ENCODE data around the gene LSR. TPM values are rescaled to one million over a fixed set of nuclear protein-coding genes. Genes with fewer than 3 reads are reported as not detected.

Gene LSR
- polyA plus RNA-seq, 3 donors from 2014 or later: 5.3 to 14.2 (median 11.8) TPM

GRCh38 chr19:35294328-35294727 lies 45.5 kb downstream of the LSR start:
- Mint-ChIP-seq H3K9me3 (no peaks in the 10 kb centered on the region), H3K36me3 (no peaks in the 10 kb centered on the region), H3K4me1 (peaks cover 0 to 9% of the 10 kb centered on the region in 2 donors), H3K27me3 (ENCODE audit: low read depth in 3 of 3) (peaks cover 0 to 5% (median 0%) of the 10 kb centered on the region in 3 donors), H3K27ac (peak overlapping the region in 1 of 6 donors; percentile 50), H3K4me3 (no peak overlapping the region)
- no peak for DNase-seq

- H3K4me1 Mint-ChIP-seq: peaks cover 0 to 9% of the 10 kb centered on the region in 2 donors
- no peaks in the 10 kb centered on the region for H3K9me3 Mint-ChIP-seq
- no peak overlapping the region for H3K4me3 Mint-ChIP-seq
- H3K36me3 Mint-ChIP-seq: no peaks in the 10 kb centered on the region
- no peak overlapping the region for H3K27ac Mint-ChIP-seq
- peaks cover 0 to 5% (median 0%) of the 10 kb centered on the region in 3 donors for H3K27me3 Mint-ChIP-seq (ENCODE audit: low read depth in 3 of 3)
- DNase-seq: no peak
Measured at GRCh38 chr19:35294859-35295791, 46.3 kb downstream of the LSR start.

- Mint-ChIP-seq H3K9me3 (no peaks in the 10 kb centered on the region), H3K4me1 (peaks cover 0 to 9% of the 10 kb centered on the region in 2 donors), H3K27me3 (ENCODE audit: low read depth in 3 of 3) (peaks cover 0 to 5% (median 0%) of the 10 kb centered on the region in 3 donors), H3K27ac (peak overlapping the region in 1 of 6 donors; percentile 9), H3K4me3 (peak overlapping the region in 3 of 5 donors; percentile 7 to 29 (median 23)), H3K36me3 (no peaks in the 10 kb centered on the region)
- peak in 2 of 3 donors; percentile 23 to 29 for DNase-seq
Measured at GRCh38 chr19:35295792-35296462, 47.1 kb downstream of the LSR start.

- H3K4me3 Mint-ChIP-seq: no peak overlapping the region
- no peaks in the 10 kb centered on the region for H3K36me3 Mint-ChIP-seq
- H3K27me3 Mint-ChIP-seq (ENCODE audit: low read depth in 3 of 3): peaks cover 0 to 5% (median 0%) of the 10 kb centered on the region in 3 donors
- no peak overlapping the region for H3K27ac Mint-ChIP-seq
- no peak for DNase-seq
- H3K9me3 Mint-ChIP-seq: no peaks in the 10 kb centered on the region
- peaks cover 0 to 9% of the 10 kb centered on the region in 2 donors for H3K4me1 Mint-ChIP-seq
Measured at GRCh38 chr19:35296644-35297514, 48.1 kb downstream of the LSR start.

GRCh38 chr19:35297515-35297848 lies 48.7 kb downstream of the LSR start:
- Mint-ChIP-seq H3K36me3 (no peaks in the 10 kb centered on the region), H3K27me3 (ENCODE audit: low read depth in 3 of 3) (peaks cover 0 to 5% (median 0%) of the 10 kb centered on the region in 3 donors)

GRCh38 chr19:35297922-35298321 lies 49.1 kb downstream of the LSR start:
- H3K27ac Mint-ChIP-seq: no peak overlapping the region
- no peak for DNase-seq
- H3K4me3 Mint-ChIP-seq: no peak overlapping the region
- peaks cover 0 to 5% (median 0%) of the 10 kb centered on the region in 3 donors for H3K27me3 Mint-ChIP-seq (ENCODE audit: low read depth in 3 of 3)
- H3K9me3 Mint-ChIP-seq: no peaks in the 10 kb centered on the region
- H3K4me1 Mint-ChIP-seq: peaks cover 0 to 9% of the 10 kb centered on the region in 2 donors
- H3K36me3 Mint-ChIP-seq: no peaks in the 10 kb centered on the region

More at GRCh38 chr19:35297515-35297848, 48.7 kb downstream of the LSR start:
- no peaks in the 10 kb centered on the region for H3K9me3 Mint-ChIP-seq
- H3K4me3 Mint-ChIP-seq: no peak overlapping the region
- DNase-seq: no peak
- no peak overlapping the region for H3K27ac Mint-ChIP-seq
- peaks cover 0 to 9% of the 10 kb centered on the region in 2 donors for H3K4me1 Mint-ChIP-seq

- no peaks in the 10 kb centered on the region for H3K9me3 Mint-ChIP-seq
- no peak for DNase-seq
- no peak overlapping the region for H3K4me3 Mint-ChIP-seq
- no peak overlapping the region for H3K27ac Mint-ChIP-seq
- peaks cover 0 to 5% (median 0%) of the 10 kb centered on the region in 3 donors for H3K27me3 Mint-ChIP-seq (ENCODE audit: low read depth in 3 of 3)
- peaks cover 0 to 9% of the 10 kb centered on the region in 2 donors for H3K4me1 Mint-ChIP-seq
- no peaks in the 10 kb centered on the region for H3K36me3 Mint-ChIP-seq
Measured at GRCh38 chr19:35298561-35298972, 49.8 kb downstream of the LSR start.

- H3K27ac Mint-ChIP-seq: no peak overlapping the region
- H3K27me3 Mint-ChIP-seq (ENCODE audit: low read depth in 3 of 3): no peaks in the 10 kb centered on the region
- no peak for DNase-seq
- H3K9me3 Mint-ChIP-seq: no peaks in the 10 kb centered on the region
- H3K4me1 Mint-ChIP-seq: peaks cover 0 to 9% of the 10 kb centered on the region in 2 donors
- no peaks in the 10 kb centered on the region for H3K36me3 Mint-ChIP-seq
- no peak overlapping the region for H3K4me3 Mint-ChIP-seq
Measured at GRCh38 chr19:35299523-35300338, 50.9 kb downstream of the LSR start.

GRCh38 chr19:35300339-35300649 lies 51.5 kb downstream of the LSR start:
- no peaks in the 10 kb centered on the region for H3K9me3 Mint-ChIP-seq
- no peak for DNase-seq
- H3K4me3 Mint-ChIP-seq: no peak overlapping the region
- no peak overlapping the region for H3K27ac Mint-ChIP-seq
- H3K27me3 Mint-ChIP-seq (ENCODE audit: low read depth in 3 of 3): no peaks in the 10 kb centered on the region
- H3K4me1 Mint-ChIP-seq: peaks cover 0 to 9% of the 10 kb centered on the region in 2 donors
- no peaks in the 10 kb centered on the region for H3K36me3 Mint-ChIP-seq

GRCh38 chr19:35301961-35302360 lies 53.2 kb downstream of the LSR start:
- Mint-ChIP-seq H3K27me3 (ENCODE audit: low read depth in 3 of 3) (peaks cover 0 to 1% (median 0%) of the 10 kb centered on the region in 3 donors), H3K27ac (no peak overlapping the region), H3K4me1 (no peaks in the 10 kb centered on the region), H3K36me3 (no peaks in the 10 kb centered on the region), H3K4me3 (no peak overlapping the region), H3K9me3 (no peaks in the 10 kb centered on the region)
- DNase-seq: no peak

GRCh38 chr19:35302446-35302845 lies 53.6 kb downstream of the LSR start:
- Mint-ChIP-seq H3K9me3 (no peaks in the 10 kb centered on the region), H3K27ac (no peak overlapping the region), H3K4me3 (no peak overlapping the region), H3K4me1 (no peaks in the 10 kb centered on the region), H3K27me3 (ENCODE audit: low read depth in 3 of 3) (peaks cover 0 to 1% (median 0%) of the 10 kb centered on the region in 3 donors), H3K36me3 (no peaks in the 10 kb centered on the region)
- DNase-seq: no peak

- H3K4me3 Mint-ChIP-seq: no peak overlapping the region
- no peak overlapping the region for H3K27ac Mint-ChIP-seq
- no peaks in the 10 kb centered on the region for H3K9me3 Mint-ChIP-seq
- no peak for DNase-seq
- no peaks in the 10 kb centered on the region for H3K4me1 Mint-ChIP-seq
- H3K27me3 Mint-ChIP-seq (ENCODE audit: low read depth in 3 of 3): peaks cover 0 to 2% (median 1%) of the 10 kb centered on the region in 3 donors
- no peaks in the 10 kb centered on the region for H3K36me3 Mint-ChIP-seq
Measured at GRCh38 chr19:35303357-35303915, 54.6 kb downstream of the LSR start.

- Mint-ChIP-seq H3K27ac (no peak overlapping the region), H3K36me3 (no peaks in the 10 kb centered on the region), H3K4me1 (no peaks in the 10 kb centered on the region)
Measured at GRCh38 chr19:35304036-35304435, 55.2 kb downstream of the LSR start.

More at GRCh38 chr19:35304036-35304435, 55.2 kb downstream of the LSR start:
- H3K4me3 Mint-ChIP-seq: no peak overlapping the region
- H3K9me3 Mint-ChIP-seq: no peaks in the 10 kb centered on the region
- H3K27me3 Mint-ChIP-seq (ENCODE audit: low read depth in 3 of 3): peaks cover 0 to 5% (median 3%) of the 10 kb centered on the region in 3 donors
- DNase-seq: no peak
